ENCODE results near the gene KCNMB1.

KCNMB1 gene

DNA sequence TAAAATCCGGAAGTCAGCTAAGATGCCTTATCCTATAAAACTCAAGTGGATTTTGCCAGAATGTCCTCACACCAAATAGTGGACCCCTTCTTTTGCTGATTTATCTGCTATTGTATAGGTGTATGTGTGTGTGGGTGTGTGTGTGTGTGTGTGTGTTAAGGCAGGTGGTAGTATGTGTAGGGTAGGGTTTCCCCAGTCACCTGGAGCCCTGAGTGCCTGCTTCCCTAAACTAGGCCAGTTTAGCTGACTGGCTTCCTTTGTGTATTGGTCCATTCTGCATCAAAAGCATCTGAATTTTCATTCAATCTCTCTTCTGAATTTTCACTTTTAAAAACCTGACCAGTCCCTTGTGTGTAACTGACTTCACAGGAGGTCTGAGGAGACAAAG is 49.4 kb downstream of the KCNMB1 start:
- no peak for DNase-seq (ENCODE audit: low spot score)

DNA sequence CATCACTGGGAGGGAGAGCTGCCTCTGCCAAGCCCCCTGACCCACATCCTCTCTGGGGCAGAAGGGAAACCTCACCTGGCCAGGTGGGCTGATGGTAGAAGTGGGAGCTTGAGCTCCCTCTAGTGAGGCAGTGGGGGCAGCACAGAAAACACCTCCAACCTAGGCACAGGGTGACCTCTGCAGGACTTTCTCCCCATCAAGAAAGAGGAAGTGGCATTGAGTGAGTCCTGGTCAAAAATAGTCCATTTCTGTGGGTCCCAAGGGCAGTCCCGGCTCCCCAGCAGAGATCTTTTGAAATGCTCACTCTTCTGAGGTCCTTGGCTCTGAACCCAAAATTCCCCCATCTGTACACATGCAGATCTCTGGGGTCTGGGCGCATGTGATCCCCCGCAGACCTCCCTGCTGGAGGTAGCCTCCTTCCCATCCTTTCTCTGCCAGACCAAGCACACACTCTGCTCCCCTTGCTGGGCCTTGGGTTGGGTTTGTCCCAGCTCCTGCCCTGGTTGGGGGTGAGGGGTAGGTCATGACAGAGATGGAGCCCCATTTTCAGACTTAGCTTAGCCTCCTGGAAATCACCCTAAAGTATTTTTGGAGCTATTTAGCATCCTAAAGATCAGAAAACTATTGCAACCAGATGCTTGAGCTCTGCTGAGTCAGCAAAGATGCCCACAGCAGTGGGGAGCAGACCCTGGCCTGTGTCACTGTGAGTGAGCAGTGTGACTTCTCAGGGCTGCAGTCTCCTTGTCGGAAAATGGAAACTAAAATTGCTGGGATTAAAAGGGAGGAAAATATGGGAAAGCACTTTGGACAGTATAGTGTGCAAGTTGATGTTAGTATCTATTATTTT is 50.0 kb downstream of the KCNMB1 start:
- DNase-seq (ENCODE audit: low spot score): no peak

DNA sequence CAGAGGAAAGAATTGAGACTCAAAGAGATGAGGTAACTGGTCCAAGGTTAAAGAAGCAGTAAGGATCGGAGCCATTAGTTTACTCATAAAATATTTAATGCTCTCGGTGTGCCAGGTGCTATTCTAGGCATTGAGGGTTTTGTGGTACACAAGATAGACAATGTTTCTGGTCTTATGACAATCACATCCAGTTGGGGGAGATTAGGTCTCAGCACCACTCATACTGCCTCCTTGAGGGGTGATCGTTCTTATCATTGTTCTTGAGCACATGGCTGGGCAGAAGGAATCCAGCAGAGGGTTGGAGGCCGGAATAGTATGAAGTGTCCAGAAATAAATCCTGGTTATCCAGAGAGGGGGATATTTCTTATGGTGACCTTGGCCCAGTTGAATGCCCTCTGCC is 50.9 kb downstream of the KCNMB1 start:
- no peak for DNase-seq (ENCODE audit: low spot score)

DNA sequence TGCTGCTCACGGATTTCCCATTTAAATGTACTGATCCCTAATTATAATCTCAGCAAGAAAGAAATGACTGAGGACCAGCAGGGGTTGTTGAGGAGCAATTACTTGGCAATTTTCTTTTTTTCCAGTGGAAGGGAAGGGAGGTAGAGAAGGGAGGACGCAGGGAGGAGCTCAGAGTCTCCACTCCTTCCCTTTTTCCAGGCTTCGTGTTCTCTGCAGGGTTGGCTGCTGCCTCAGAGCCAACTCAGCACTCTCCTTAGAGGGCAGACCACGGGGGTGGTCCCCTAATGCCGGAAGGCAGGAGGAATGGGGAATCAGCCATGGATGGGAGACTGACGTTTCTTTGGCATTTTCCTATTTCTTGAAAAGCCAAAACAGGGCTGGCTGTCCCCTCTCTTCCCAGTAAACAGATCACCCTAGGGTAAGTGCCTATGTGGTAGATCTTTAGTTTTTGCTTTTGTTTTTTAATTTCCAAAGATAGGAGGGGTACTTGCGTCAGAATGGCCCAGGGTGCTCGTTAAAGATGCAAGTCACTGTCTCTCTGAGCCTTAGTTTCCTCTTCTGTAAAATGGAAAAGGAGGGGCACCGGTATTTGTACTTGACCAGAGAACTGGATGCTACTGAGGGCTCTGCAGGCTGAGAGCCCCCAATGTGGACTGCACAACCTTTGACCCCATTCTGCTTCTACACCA is 52.0 kb downstream of the KCNMB1 start:
- no peak for DNase-seq (ENCODE audit: low spot score)

DNA sequence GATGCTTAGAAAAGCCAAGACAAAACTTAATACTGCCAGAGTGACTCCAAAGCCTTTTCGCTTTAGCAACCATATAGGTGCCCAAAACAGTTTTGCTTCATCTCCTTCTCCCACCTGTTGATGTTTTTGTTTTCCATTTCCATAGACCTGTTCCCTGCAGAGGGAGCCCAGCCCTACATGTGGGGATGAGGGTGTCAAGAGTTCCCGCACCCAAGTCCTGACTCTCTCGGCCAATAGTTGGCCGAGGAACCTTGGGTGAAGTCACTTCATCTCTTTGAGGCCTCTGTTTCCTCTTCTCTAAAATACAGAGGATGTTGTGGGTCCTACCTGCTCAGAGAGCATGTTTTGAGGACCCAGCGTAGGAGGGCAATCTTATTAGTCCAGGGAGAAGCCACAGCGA is 53.1 kb downstream of the KCNMB1 start:
- DNase-seq (ENCODE audit: low spot score): no peak

DNA sequence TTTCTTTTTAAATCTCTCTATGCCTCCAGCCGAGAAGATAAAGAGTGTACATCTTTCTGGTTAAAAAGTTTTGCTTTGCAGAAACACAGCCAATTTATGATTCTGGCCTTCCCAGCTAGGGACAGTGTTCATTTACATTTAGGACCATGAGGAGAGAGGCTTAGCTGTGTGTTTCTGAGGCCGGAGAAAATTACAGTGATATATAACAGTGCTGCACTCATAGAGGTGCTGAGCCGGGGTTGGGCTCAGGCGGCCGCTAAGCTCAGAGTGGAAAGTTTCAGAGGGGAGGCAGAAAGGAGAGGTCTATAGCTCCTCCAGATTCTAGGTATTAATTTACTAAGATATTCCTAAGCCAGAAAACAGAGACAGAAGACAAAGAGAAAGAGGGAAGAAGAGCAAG is 54.5 kb downstream of the KCNMB1 start:
- no peak for DNase-seq (ENCODE audit: low spot score)

DNA sequence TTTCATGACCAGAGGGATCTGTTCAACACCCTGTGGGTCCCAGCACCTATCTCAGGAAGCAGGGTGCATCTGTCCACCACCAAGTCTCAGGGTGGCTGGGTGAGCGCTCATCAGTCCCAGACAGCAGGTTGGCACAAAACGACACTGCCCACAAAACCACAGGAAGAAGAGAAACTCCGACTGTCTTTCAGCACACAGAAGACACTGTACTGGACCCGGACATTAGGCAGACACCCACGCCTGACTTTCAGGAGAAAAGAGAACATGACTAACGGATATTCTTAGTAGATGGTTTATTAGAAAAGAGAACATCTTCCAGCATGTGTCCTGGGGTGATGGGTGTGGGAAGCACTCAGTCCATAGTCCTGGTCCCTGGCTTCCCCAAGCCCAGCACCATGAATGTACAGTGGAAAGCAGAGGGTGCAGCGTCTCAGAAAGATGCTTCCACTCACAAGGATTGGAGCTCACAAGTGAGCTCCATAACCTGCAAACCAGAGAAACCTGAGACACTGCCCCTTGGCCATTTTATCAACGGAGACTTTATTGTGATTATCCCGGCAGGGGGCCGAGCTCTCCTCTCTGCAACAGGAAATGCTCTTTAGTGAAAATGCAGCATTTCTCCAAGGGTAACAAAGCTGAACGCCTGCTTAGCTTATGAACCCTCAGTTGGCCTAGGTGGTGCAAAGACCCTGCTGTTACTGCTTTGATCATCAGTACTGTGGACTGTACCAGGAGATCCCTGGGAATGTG is 55.8 kb downstream of the KCNMB1 start:
- no peak for DNase-seq (ENCODE audit: low spot score)

DNA sequence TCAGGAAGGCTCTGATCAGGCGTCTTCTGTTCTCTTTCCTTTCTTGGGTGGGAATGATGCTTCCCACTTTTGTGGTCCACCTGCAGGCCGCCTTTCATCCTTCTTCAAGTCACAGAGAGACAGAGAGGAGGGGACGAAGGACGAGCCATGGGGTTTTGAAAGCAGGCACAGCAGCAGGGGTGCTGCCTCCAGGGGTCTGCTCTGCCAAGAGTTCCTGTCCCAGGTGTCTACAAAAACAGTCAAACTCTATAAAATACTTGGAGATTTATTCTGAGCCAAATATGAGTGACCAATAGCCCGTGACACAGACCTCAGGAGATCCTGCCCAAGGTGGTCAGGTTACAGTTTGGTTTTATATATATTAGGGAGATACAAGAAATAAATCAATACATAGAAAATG is 57.1 kb downstream of the KCNMB1 start:
- DNase-seq (ENCODE audit: low spot score): no peak

DNA sequence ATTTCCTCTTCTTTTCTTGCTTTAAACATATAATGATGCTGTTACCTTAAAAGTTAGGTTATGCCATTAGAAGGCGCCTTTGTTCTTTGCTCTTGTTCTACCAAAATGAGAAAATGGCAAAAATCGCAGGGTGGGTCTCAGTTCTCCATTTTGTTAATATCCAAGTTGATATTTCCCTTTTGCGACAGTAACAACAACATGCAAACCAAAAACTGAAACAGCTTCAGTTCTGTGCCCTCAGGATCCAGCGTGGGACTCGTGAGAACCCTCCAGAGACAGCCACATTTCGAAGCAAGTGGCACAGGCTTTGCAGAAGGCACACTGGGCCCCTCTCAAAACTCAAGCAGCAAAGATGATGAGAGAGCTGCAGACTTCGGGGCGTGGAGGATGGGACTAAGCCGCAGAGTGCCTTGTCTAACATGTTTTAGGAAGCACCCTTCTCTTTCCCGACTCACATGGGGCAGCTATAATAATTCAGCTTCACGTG is 58.6 kb downstream of the KCNMB1 start:
- no peak for DNase-seq (ENCODE audit: low spot score)

DNA sequence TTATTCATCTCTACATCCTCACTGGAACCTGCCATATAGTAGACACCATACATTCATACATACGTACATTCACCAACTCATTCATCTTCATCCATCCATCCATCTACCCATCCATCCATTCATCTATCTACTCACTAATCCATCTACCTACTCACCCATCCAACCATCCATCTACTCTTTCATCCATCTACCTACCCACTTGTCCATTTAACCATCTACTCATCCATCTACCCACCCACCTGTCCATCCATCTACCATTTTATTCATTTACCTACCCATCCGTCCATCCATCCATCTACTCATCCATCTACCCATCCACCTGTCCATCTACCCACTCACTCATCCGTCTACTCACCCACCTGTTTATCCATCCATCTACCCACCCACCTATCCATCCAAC is 59.6 kb downstream of the KCNMB1 start:
- DNase-seq (ENCODE audit: low spot score): no peak

DNA sequence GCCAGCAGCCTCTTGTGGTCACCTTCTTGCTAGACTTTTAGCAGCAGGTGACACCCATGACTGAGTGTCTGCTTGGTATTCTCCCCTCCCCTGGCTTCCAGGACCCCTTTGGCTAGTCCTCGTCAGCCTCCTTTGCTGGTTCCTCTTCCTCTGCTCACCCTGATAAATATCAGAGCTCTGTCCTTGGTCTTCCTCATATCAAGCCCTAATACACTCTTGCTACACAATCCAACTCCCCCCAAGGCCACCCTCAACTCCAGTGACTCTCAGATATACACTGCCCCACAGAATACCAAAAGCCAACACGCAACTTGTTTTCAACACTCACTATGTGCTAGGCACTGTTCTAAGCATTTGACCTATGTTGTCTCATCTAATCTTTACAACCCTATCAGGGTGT is 61.3 kb downstream of the KCNMB1 start:
- DNase-seq (ENCODE audit: low spot score): no peak

DNA sequence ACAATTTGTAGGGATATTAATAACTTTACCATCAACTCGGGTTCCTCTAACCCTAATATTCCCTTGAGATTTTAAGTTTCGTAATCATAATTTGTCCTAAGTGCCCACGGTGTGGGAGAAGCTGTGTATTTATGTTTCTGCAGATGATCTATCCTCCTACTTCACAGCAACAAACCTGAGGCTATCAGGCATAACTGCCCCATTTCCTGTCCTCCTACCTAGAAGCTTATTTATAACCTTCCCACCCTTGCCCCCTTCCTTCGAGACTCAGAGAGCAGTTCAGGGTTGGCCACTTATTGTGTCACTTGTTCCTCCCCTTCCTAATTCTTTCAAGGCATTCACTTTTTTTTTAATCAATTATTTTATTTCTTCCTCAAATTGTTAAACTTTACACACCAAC is 62.0 kb downstream of the KCNMB1 start:
- DNase-seq (ENCODE audit: low spot score): no peak

All from HuH-7 (cell line).